GM19351 (cell line): Measurements from ENCODE around the gene ALS2CL.
"Not testable (repeated sequence)": the region's sequence is repeated elsewhere in the genome, so short reads cannot be mapped to it uniquely, and the experiment has no call there.

ENCODE experiments used
- ATAC-seq: cut with Tn5 transposase; IDR thresholded peaks from one replicate; pipeline ENCODE4 v1.9.1; 2021; ENCODE audit warnings: mild to moderate bottlenecking, moderate library complexity; ENCODE audit not compliant: unreplicated experiment

Gene ALS2CL

GRCh38 chr3:46705022-46705530, 11.6 kb upstream of the ALS2CL start:
- ATAC-seq = no peak

- not testable (repeated sequence) for ATAC-seq
Observed at GRCh38 chr3:46704346-46704745, 10.9 kb upstream of the ALS2CL start.

- ATAC-seq = no peak
Observed at GRCh38 chr3:46703013-46703520, 9.6 kb upstream of the ALS2CL start.

GRCh38 chr3:46702246-46703012, 8.9 kb upstream of the ALS2CL start:
- ATAC-seq = no peak

- no peak for ATAC-seq
Observed at GRCh38 chr3:46701181-46701939, 7.9 kb upstream of the ALS2CL start, which contains the start of gene TMIE. TSS of gene TMIE (plus strand) at chr3:46701392. CDS start at chr3:46701488, 96 bp downstream.

GRCh38 chr3:46700772-46701171, 7.3 kb upstream of the ALS2CL start:
- ATAC-seq = no peak

GRCh38 chr3:46699676-46700523, 6.4 kb upstream of the ALS2CL start:
- ATAC-seq = no peak

- ATAC-seq = no peak
Observed at GRCh38 chr3:46695962-46696894, 2.7 kb upstream of the ALS2CL start.

- no peak for ATAC-seq
Observed at GRCh38 chr3:46695177-46695961, 1.9 kb upstream of the ALS2CL start.

- ATAC-seq = no peak
Observed at GRCh38 chr3:46694520-46694919, 1.0 kb upstream of the ALS2CL start.

GRCh38 chr3:46693892-46694226, 380 bp upstream of the ALS2CL start:
- no peak for ATAC-seq

GRCh38 chr3:46692566-46692990, 901 bp downstream of the ALS2CL start:
- no peak for ATAC-seq

GRCh38 chr3:46690798-46691197, 2.7 kb downstream of the ALS2CL start:
- ATAC-seq = no peak

GRCh38 chr3:46685446-46685845, 8.0 kb downstream of the ALS2CL start:
- no peak for ATAC-seq

GRCh38 chr3:46684891-46685290, 8.6 kb downstream of the ALS2CL start:
- no peak for ATAC-seq

GRCh38 chr3:46682974-46683373, 10.5 kb downstream of the ALS2CL start:
- no peak for ATAC-seq

- ATAC-seq = no peak
Observed at GRCh38 chr3:46681856-46682540, 11.5 kb downstream of the ALS2CL start.

GRCh38 chr3:46681387-46681786, 12.1 kb downstream of the ALS2CL start:
- ATAC-seq = no peak
